GM12878 (cell line): ENCODE measurements around the gene MLPH. TPM values are rescaled to one million over a fixed set of nuclear protein-coding genes. Genes with fewer than 3 reads are reported as not detected.

ENCODE experiments used
- ATAC-seq: fragments of 200-7000 bp; cut with Tn5 transposase; 3 replicates; pipeline ENCODE4 v1.9.1; 2020; ENCODE audit warnings: mild to moderate bottlenecking, moderate library complexity
- BruUV-seq: library from RNA; stranded (reverse); fragments of 400-500 nt; replicated peaks from 2 replicates; lab custom pipeline; 2021; lab: Mats Ljungman, UMichigan
- CTCF ChIA-PET: fragments of 300-600 bp; sonication (Branson Sonifier 250); formaldehyde crosslinking; extraction: SDS; loops from one replicate; lab custom pipeline; 2021; ENCODE audit warnings: inconsistent platforms; lab: Yijun Ruan, JAX
- POLR2A ChIA-PET: fragments of 350-600 bp; formaldehyde crosslinking; extraction: SDS; loops from one replicate; lab custom pipeline; 2021; ENCODE audit warnings: inconsistent platforms; lab: Charles Lee
- RAD21 ChIA-PET: fragments of 300-600 bp; sonication (Branson Sonifier 250); formaldehyde crosslinking; loops from one replicate; lab custom pipeline; 2023; ENCODE audit warnings: antibody characterized with exemption; ENCODE audit not compliant: unreplicated experiment; lab: Charles Lee
- SMC1A ChIA-PET: fragments of 300-600 bp; sonication (Branson Sonifier 250); formaldehyde crosslinking; loops from one replicate; lab custom pipeline; 2023; ENCODE audit not compliant: unreplicated experiment, uncharacterized antibody; lab: Charles Lee
- DNase-seq: peaks from one replicate; pipeline ENCODE4 v3.0.0-alpha.2; 2011; ENCODE audit warnings: low read depth, low spot score
- FAIRE-seq: peaks from 3 replicates; lab custom pipeline; 2011; peaks lifted over from hg19 to GRCh38; lab: Jason Lieb, UNC
- H2AFZ ChIP-seq: 2 replicates; pipeline ENCODE4 v1.6.0; 2011; ENCODE audit warnings: low read depth, low read length, control low read depth; ENCODE audit not compliant: control insufficient read depth
- H3K27ac ChIP-seq: 2 replicates; pipeline ENCODE4 v1.5.1; 2011; ENCODE audit warnings: control low read depth; ENCODE audit not compliant: control insufficient read depth, insufficient read depth
- H3K27me3 ChIP-seq, 2 experiments: replicated peaks in 1 of 2; 2 replicates each; pipeline versions ENCODE4 v1.6.0 to v1.6.1; 2011; ENCODE audit warnings: low read length in 1 of 2; ENCODE audit not compliant: control insufficient read depth in 2 of 2, insufficient read depth in 2 of 2
- H3K36me3 ChIP-seq, 2 experiments: 2 replicates each; pipeline ENCODE4 v1.5.1; 2011; ENCODE audit warnings: low read length in 1 of 2; ENCODE audit not compliant: control insufficient read depth in 2 of 2, insufficient read depth in 2 of 2
- H3K4me1 ChIP-seq: 2 replicates; pipeline ENCODE4 v1.6.1; 2011; ENCODE audit warnings: mild to moderate bottlenecking, low read length, moderate library complexity, mixed read lengths; ENCODE audit not compliant: control insufficient read depth, insufficient read depth
- H3K4me2 ChIP-seq: 2 replicates; pipeline ENCODE4 v1.6.0; 2011; ENCODE audit warnings: control low read depth; ENCODE audit not compliant: control insufficient read depth, insufficient read depth
- H3K4me3 ChIP-seq: fragments of 200-600 bp; sonication (generic); 2 replicates; pipeline ENCODE4 v1.5.1; 2016
- H3K79me2 ChIP-seq: 2 replicates; pipeline ENCODE4 v1.6.0; 2011; ENCODE audit warnings: low read length; ENCODE audit not compliant: control insufficient read depth, insufficient read depth
- H3K9ac ChIP-seq: 2 replicates; pipeline ENCODE4 v1.8.0; 2011; ENCODE audit warnings: low read length, control low read depth, mixed read lengths; ENCODE audit not compliant: control insufficient read depth, insufficient read depth
- H3K9me3 ChIP-seq: replicated peaks from 3 replicates; pipeline ENCODE4 v1.5.1; 2011; ENCODE audit warnings: mild to moderate bottlenecking, low read length; ENCODE audit not compliant: control insufficient read depth, insufficient read depth
- H4K20me1 ChIP-seq: 2 replicates; pipeline ENCODE4 v1.6.0; 2011; ENCODE audit not compliant: control insufficient read depth, insufficient read depth
- BACH1 ChIP-seq: fragments of 450-650 bp; IDR thresholded peaks from 2 replicates; pipeline ENCODE4 v1.6.1; 2017; ENCODE audit warnings: mild to moderate bottlenecking, borderline replicate concordance
- ETV6 ChIP-seq, 2 experiments: fragments of 450-650 bp in 1 of 2; IDR thresholded peaks in 1 of 2; conservative IDR thresholded peaks in 1 of 2; 2 replicates each; pipeline ENCODE4 v1.6.1; 2014; ENCODE audit warnings: antibody characterized with exemption in 1 of 2, borderline replicate concordance in 1 of 2, low read depth in 1 of 2, mild to moderate bottlenecking in 1 of 2, moderate library complexity in 1 of 2
- EZH2 ChIP-seq: IDR thresholded peaks from 2 replicates; pipeline ENCODE4 v1.6.1; 2012; ENCODE audit warnings: low read depth, mild to moderate bottlenecking, control low read depth, inconsistent platforms, low read length, borderline replicate concordance; ENCODE audit not compliant: control insufficient read depth
- HDAC6 ChIP-seq: fragments of 200-600 bp; sonication (generic); IDR thresholded peaks from one replicate; pipeline ENCODE4 v1.8.0; 2017; ENCODE audit warnings: antibody characterized with exemption; ENCODE audit not compliant: unreplicated experiment
- LARP7 ChIP-seq: fragments of 450-650 bp; IDR thresholded peaks from 2 replicates; pipeline ENCODE4 v1.6.1; 2017; ENCODE audit warnings: mild to moderate bottlenecking
- MEF2B ChIP-seq: fragments of 450-650 bp; IDR thresholded peaks from 2 replicates; pipeline ENCODE4 v1.6.1; 2018; ENCODE audit warnings: mild to moderate bottlenecking, moderate library complexity; ENCODE audit not compliant: partially characterized antibody, poor library complexity, severe bottlenecking
- NFYA ChIP-seq: IDR thresholded peaks from 2 replicates; pipeline ENCODE4 v1.6.1; 2011; ENCODE audit warnings: low read depth, mild to moderate bottlenecking, low read length, improper control_type of control experiment, borderline replicate concordance
- PAX8 ChIP-seq: fragments of 450-650 bp; IDR thresholded peaks from 2 replicates; pipeline ENCODE4 v1.6.1; 2017; ENCODE audit warnings: mild to moderate bottlenecking, moderate library complexity
- RB1 ChIP-seq: fragments of 450-650 bp; formaldehyde crosslinking; IDR thresholded peaks from 2 replicates; pipeline ENCODE4 v1.6.1; 2017; ENCODE audit warnings: mild to moderate bottlenecking, borderline replicate concordance
- RCOR1 ChIP-seq: conservative IDR thresholded peaks from 2 replicates; pipeline ENCODE4 v1.6.1; 2012; ENCODE audit warnings: low read depth, low read length, improper control_type of control experiment
- TAF1 ChIP-seq: IDR thresholded peaks from 2 replicates; pipeline ENCODE4 v1.6.1; 2011; ENCODE audit warnings: mild to moderate bottlenecking, low read depth, low read length, borderline replicate concordance
- WGBS: methylation state at CpG from one replicate; pipeline ENCODE4 v1.1.6; 2016; ENCODE audit warnings: low lambda C conversion rate; ENCODE audit not compliant: insufficient replicate concordance, insufficient coverage; ENCODE audit errors: missing lambda C conversion rate; 5-methylcytosine and 5-hydroxymethylcytosine counted together
- in situ Hi-C: fragments of 300-500 bp; cut with MboI; formaldehyde crosslinking; loops from 9 replicates; pipeline ENCODE4 v1.14.3; 2018; ENCODE audit warnings: mixed read lengths
- intact Hi-C: fragments of 100-400 bp; cut with micrococcal nuclease; formaldehyde crosslinking; loops from one replicate; pipeline ENCODE4 v1.14.2; 2022; ENCODE audit not compliant: unreplicated experiment
- polyA plus RNA-seq, 11 experiments: library from polyadenylated mRNA; depleted of rRNA in 4 of 11; unstranded in 6 of 11; stranded (reverse) in 5 of 11; fragments of >200 nt; fragmentation: Nextera tagmentation in 4 of 11; fragmentation: Illumina TruSeq in 1 of 11; extraction: Ambion mirVana in 4 of 11; extraction: Trizol in 1 of 11; gene quantifications; 1 replicate in 1 of 11; 2 replicates in 10 of 11; pipeline versions ENCODE4 v1.2.1 to v1.2.3, GENCODE V29; 2011 to 2016; ENCODE audit warnings: inconsistent platforms in 2 of 11, missing spikeins in 2 of 11, low read depth in 1 of 11
- total RNA-seq, 4 experiments: library from RNA; depleted of rRNA in 3 of 4; stranded (reverse); fragments of >200 nt in 3 of 4; fragmentation: Illumina TruSeq in 1 of 4; extraction: Trizol in 1 of 4; gene quantifications; 2 replicates each; pipeline versions ENCODE4 v1.2.1 to v1.2.3, GENCODE V29; 2013 to 2021
- TF ChIP-seq, protein P1 (sequence below): fragments of 450-650 bp; IDR thresholded peaks from 2 replicates; pipeline ENCODE4 v1.6.1; 2017; ENCODE audit warnings: antibody characterized with exemption, mild to moderate bottlenecking, moderate library complexity
- TF ChIP-seq, protein P2 (sequence below), 3 experiments: IDR thresholded peaks in 2 of 3; conservative IDR thresholded peaks in 1 of 3; 2 replicates each; pipeline ENCODE4 v1.5.1; 2011; ENCODE audit warnings: low read depth in 3 of 3, low read length in 3 of 3, mild to moderate bottlenecking in 3 of 3, control low read depth in 2 of 3, moderate library complexity in 2 of 3, inconsistent platforms in 1 of 3, mixed read lengths in 1 of 3; ENCODE audit not compliant: control insufficient read depth in 2 of 3, insufficient read depth in 1 of 3; ENCODE audit errors: extremely low read depth in 1 of 3
- TF ChIP-seq, protein P3 (sequence below): IDR thresholded peaks from 2 replicates; pipeline ENCODE4 v1.6.1; 2012; ENCODE audit warnings: mild to moderate bottlenecking, low read depth, low read length

MLPH gene
- total and polyA plus RNA-seq, 10 of the 15 experiments (the other 5 are each of a cell fraction or from before 2014, with no cell fraction given): 0.16 to 0.85 TPM; not detected in 8

DNA sequence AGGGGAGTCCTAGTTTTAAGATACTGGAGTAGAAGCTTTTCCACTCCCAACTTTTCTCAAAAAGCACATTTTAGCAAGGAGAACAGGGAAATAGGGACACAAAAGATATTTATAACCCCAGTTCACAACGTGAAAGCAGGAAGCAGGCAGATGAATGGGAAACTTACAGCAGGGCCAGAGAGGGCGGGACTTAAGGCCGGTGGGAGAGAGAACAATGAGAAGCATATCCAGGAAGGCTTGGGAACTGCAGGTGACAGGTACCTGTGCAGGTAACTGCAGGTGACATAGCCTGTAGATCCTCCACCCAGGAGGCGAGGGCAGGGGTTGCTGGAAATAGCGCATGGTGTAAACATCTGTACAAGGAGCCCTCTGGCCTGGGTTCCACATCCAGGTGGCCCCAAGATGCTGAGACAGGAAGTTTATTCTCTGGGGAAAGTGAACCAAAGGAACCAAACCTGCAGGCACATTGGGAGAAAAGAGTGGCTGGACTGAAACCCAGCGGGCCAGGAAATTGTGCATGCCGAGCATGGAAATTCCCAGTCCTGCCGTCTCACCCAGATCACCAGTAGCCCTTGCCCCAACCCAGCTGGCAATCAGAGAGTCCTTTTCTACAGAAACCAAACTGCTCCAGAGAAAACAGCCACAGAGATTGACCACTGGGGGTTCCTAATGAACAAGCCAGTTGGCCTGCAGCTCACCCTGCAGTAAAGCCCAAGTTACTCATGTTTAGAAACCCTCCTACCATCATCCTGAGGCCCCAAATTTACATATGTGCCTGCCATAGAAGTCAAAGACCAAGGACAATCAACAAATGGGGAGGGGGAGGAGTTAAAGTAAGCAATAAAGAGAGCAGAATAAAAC, 48.7 kb upstream of the MLPH start:
- Histone ChIP-seq H3K27ac (no peak overlapping the region), H3K4me3 (no peak overlapping the region), H3K9ac (no peak overlapping the region), H2AFZ (no peak overlapping the region), H3K79me2 (no peaks in the 10 kb centered on the region), H3K4me1 (peaks cover 26% of the 10 kb centered on the region), H3K36me3 (no peaks in the 10 kb centered on the region), H4K20me1 (no peaks in the 10 kb centered on the region), H3K4me2 (peak overlapping the region; percentile 31; the same call in 1 of the 2 replicates), H3K27me3 (no peaks in the 10 kb centered on the region), H3K9me3 (no peaks in the 10 kb centered on the region; the same call in 2 of the 3 replicates)
- DNase-seq (no peak), FAIRE-seq (no peak), ATAC-seq (no peak)
- intact Hi-C loops (no loop called here), in situ Hi-C loops (no loop called here)
- no TSS peak for BruUV-seq
- 15% methylated on average over 8 of the region's 8 CpGs for WGBS
- ChIA-PET SMC1A (no interaction called here), CTCF (interaction anchor here (1.2 kb wide), 1 partner anchor 17 kb away, joined by 4 read pairs; no protein-coding TSS in a partner anchor), RAD21 (no interaction called here), POLR2A (no interaction called here)
- no peak for TF ChIP-seq ETV6 (conservative IDR thresholded peaks at IDR 0.05 in 1 of 2, IDR thresholded peaks at IDR 0.05 in 1 of 2; ENCODE audit: borderline replicate concordance in 1 of 2, low read depth in 1 of 2)
- TF ChIP-seq HDAC6: no peak
- TF ChIP-seq PAX8: no peak
- TF ChIP-seq, protein P1, sequence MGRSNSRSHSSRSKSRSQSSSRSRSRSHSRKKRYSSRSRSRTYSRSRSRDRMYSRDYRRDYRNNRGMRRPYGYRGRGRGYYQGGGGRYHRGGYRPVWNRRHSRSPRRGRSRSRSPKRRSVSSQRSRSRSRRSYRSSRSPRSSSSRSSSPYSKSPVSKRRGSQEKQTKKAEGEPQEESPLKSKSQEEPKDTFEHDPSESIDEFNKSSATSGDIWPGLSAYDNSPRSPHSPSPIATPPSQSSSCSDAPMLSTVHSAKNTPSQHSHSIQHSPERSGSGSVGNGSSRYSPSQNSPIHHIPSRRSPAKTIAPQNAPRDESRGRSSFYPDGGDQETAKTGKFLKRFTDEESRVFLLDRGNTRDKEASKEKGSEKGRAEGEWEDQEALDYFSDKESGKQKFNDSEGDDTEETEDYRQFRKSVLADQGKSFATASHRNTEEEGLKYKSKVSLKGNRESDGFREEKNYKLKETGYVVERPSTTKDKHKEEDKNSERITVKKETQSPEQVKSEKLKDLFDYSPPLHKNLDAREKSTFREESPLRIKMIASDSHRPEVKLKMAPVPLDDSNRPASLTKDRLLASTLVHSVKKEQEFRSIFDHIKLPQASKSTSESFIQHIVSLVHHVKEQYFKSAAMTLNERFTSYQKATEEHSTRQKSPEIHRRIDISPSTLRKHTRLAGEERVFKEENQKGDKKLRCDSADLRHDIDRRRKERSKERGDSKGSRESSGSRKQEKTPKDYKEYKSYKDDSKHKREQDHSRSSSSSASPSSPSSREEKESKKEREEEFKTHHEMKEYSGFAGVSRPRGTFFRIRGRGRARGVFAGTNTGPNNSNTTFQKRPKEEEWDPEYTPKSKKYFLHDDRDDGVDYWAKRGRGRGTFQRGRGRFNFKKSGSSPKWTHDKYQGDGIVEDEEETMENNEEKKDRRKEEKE: no peak
- TF ChIP-seq BACH1: no peak
- no peak for TF ChIP-seq EZH2
- TF ChIP-seq, protein P2, sequence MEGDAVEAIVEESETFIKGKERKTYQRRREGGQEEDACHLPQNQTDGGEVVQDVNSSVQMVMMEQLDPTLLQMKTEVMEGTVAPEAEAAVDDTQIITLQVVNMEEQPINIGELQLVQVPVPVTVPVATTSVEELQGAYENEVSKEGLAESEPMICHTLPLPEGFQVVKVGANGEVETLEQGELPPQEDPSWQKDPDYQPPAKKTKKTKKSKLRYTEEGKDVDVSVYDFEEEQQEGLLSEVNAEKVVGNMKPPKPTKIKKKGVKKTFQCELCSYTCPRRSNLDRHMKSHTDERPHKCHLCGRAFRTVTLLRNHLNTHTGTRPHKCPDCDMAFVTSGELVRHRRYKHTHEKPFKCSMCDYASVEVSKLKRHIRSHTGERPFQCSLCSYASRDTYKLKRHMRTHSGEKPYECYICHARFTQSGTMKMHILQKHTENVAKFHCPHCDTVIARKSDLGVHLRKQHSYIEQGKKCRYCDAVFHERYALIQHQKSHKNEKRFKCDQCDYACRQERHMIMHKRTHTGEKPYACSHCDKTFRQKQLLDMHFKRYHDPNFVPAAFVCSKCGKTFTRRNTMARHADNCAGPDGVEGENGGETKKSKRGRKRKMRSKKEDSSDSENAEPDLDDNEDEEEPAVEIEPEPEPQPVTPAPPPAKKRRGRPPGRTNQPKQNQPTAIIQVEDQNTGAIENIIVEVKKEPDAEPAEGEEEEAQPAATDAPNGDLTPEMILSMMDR (IDR thresholded peaks at IDR 0.05 in 2 of 3, conservative IDR thresholded peaks at IDR 0.05 in 1 of 3; ENCODE audit: control insufficient read depth in 2 of 3, extremely low read depth in 1 of 3, insufficient read depth in 1 of 3, low read depth in 3 of 3, low read length in 3 of 3): no peak
- no peak for TF ChIP-seq NFYA
- no peak for TF ChIP-seq MEF2B
- TF ChIP-seq LARP7: no peak
- TF ChIP-seq RB1: no peak
- TF ChIP-seq TAF1: no peak
- TF ChIP-seq, protein P3, sequence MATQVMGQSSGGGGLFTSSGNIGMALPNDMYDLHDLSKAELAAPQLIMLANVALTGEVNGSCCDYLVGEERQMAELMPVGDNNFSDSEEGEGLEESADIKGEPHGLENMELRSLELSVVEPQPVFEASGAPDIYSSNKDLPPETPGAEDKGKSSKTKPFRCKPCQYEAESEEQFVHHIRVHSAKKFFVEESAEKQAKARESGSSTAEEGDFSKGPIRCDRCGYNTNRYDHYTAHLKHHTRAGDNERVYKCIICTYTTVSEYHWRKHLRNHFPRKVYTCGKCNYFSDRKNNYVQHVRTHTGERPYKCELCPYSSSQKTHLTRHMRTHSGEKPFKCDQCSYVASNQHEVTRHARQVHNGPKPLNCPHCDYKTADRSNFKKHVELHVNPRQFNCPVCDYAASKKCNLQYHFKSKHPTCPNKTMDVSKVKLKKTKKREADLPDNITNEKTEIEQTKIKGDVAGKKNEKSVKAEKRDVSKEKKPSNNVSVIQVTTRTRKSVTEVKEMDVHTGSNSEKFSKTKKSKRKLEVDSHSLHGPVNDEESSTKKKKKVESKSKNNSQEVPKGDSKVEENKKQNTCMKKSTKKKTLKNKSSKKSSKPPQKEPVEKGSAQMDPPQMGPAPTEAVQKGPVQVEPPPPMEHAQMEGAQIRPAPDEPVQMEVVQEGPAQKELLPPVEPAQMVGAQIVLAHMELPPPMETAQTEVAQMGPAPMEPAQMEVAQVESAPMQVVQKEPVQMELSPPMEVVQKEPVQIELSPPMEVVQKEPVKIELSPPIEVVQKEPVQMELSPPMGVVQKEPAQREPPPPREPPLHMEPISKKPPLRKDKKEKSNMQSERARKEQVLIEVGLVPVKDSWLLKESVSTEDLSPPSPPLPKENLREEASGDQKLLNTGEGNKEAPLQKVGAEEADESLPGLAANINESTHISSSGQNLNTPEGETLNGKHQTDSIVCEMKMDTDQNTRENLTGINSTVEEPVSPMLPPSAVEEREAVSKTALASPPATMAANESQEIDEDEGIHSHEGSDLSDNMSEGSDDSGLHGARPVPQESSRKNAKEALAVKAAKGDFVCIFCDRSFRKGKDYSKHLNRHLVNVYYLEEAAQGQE: no peak
- no peak for TF ChIP-seq RCOR1
